Transverse colon (tissue), 4 donors: ENCODE data around the gene ACTN1.

ENCODE experiments used
- POLR2A ChIP-seq: fragments of 450-650 bp; IDR thresholded peaks from one replicate; pipeline ENCODE4 v1.6.1; 2016; ENCODE audit warnings: antibody characterized with exemption, mild to moderate bottlenecking, moderate library complexity
- POLR2AphosphoS5 ChIP-seq, 3 donors: sonication (generic); formaldehyde crosslinking; IDR thresholded peaks; one replicate each; pipeline ENCODE4 v1.6.1; 2016; ENCODE audit warnings: antibody characterized with exemption in 3 of 3
- TF ChIP-seq, protein P1 (sequence below), 5 experiments: fragments of 200-600 bp in 3 of 5; fragments of 450-650 bp in 2 of 5; sonication (generic) in 3 of 5; IDR thresholded peaks; 1 replicate in 2 of 5; 2 replicates in 3 of 5; pipeline ENCODE4 v1.5.1; 2016 to 2017; ENCODE audit warnings: antibody characterized with exemption in 5 of 5, inconsistent platforms in 3 of 5, mild to moderate bottlenecking in 2 of 5, moderate library complexity in 1 of 5

DNA sequence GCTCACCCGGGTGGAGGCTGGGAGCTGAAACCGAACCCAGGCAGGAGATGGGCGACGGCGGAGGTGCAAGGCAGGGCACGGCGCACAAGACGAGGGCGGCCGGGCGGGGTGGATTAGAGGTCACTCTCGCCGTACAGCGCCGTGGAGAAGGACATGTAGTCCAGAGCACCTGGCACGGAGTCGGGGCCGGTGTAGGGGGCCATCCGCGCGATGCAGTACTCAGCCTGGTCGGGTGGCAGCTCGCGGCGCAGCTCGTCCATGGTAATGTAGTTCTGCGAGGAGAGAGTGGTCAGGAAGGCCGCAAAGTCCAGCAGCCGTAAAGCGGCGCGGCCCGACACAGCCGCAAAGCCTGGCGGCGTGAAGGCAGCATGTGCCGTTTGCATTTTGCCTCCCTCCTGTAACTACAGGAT, 104.4 kb downstream of the ACTN1 start:
- TF ChIP-seq POLR2AphosphoS5 (IDR thresholded peaks at IDR 0.05): no peak
- TF ChIP-seq, protein P1, sequence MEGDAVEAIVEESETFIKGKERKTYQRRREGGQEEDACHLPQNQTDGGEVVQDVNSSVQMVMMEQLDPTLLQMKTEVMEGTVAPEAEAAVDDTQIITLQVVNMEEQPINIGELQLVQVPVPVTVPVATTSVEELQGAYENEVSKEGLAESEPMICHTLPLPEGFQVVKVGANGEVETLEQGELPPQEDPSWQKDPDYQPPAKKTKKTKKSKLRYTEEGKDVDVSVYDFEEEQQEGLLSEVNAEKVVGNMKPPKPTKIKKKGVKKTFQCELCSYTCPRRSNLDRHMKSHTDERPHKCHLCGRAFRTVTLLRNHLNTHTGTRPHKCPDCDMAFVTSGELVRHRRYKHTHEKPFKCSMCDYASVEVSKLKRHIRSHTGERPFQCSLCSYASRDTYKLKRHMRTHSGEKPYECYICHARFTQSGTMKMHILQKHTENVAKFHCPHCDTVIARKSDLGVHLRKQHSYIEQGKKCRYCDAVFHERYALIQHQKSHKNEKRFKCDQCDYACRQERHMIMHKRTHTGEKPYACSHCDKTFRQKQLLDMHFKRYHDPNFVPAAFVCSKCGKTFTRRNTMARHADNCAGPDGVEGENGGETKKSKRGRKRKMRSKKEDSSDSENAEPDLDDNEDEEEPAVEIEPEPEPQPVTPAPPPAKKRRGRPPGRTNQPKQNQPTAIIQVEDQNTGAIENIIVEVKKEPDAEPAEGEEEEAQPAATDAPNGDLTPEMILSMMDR (IDR thresholded peaks at IDR 0.05): no peak
- TF ChIP-seq POLR2A: no peak
